D721Med (cell line): ENCODE results near the gene MRPL55.

Experiments
- DNase-seq: peaks from one replicate; pipeline ENCODE4 v3.0.0; 2011; ENCODE audit warnings: low spot score; ENCODE audit not compliant: insufficient read length
- FAIRE-seq: peaks from 2 replicates; lab custom pipeline; 2011; peaks lifted over from hg19 to GRCh38; lab: Jason Lieb, UNC
- TF ChIP-seq, protein P1 (sequence below): IDR thresholded peaks from 2 replicates; pipeline ENCODE4 v1.5.1; 2012; ENCODE audit warnings: mild to moderate bottlenecking, control low read depth; ENCODE audit not compliant: insufficient read depth; ENCODE audit errors: missing control alignments

MRPL55 gene

DNA sequence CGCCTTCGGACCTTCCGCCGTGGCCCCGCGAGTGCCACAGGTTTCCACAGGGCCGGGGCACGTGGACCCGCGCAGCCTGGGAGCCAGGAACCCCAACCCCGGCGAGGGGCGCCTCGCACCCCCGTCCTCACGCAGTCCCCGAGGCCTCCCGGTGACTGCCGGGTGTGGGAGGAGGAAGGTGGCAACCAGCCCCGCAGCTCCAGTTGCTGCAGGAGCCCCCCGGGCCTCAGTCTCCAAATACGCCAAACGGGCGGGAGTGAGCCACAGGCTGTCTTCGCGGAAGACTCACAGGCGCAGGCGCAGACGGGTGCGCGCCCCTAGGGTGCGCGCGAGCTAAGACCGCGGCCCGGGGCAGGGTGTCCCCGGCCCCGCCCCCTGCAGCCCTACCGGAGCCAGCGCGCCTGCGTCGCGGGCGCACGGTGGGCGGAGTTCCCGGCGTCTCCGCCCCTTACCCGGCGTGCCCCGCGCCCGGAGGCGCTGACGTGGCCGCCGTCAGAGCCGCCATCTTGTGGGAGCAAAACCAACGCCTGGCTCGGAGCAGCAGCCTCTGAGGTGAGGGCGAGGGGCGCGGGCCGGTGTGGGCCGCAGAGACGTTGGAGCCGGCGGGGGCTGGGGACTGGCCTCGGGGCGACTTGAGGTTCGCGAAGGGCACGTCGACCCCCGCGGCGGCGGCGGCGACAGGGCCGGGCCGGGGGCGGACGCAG is 26.7 kb downstream of the MRPL55 start, which contains the start of gene ARF1:
Gene ARF1 (plus strand): TSS at position 495 of the 704 bp plus-strand sequence. CDS start 14,407 bp downstream, outside the sequence.
- DNase-seq, result peak; percentile 100

DNA sequence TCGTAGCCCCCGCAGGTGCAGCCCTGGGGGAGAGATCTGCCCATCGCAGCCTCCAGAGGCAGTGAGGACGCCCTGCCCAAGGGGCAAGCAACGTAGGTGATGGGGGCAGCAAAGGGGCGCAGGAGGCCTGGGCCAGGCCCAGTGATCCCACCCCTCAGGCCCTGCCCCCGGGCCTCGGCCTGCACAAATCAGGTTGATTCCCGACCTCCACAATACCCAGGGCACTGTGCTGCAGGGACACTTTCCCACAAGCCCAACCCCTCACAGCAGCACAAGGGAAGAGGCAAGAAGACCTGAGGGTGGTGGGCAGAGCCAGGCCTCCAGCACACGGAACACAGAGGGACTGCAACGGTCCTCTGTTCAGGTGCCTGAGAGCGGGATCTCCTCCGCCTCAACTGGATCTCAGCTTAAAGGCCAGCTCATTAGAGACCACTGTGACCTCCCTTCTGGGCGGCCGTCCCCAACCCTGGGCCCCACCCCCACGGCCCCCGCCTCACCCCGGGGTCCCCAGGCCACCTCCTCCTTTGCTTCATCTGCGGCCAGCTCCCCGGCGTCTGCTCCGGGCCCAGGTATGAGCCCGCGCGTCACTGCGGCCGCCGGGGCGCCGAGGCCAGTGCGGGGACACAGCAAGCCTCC is 27.4 kb downstream of the MRPL55 start:
- FAIRE-seq (no peak), DNase-seq (no peak)
- TF ChIP-seq, protein P1, sequence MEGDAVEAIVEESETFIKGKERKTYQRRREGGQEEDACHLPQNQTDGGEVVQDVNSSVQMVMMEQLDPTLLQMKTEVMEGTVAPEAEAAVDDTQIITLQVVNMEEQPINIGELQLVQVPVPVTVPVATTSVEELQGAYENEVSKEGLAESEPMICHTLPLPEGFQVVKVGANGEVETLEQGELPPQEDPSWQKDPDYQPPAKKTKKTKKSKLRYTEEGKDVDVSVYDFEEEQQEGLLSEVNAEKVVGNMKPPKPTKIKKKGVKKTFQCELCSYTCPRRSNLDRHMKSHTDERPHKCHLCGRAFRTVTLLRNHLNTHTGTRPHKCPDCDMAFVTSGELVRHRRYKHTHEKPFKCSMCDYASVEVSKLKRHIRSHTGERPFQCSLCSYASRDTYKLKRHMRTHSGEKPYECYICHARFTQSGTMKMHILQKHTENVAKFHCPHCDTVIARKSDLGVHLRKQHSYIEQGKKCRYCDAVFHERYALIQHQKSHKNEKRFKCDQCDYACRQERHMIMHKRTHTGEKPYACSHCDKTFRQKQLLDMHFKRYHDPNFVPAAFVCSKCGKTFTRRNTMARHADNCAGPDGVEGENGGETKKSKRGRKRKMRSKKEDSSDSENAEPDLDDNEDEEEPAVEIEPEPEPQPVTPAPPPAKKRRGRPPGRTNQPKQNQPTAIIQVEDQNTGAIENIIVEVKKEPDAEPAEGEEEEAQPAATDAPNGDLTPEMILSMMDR, result no peak

More for the DNA sequence above, 26.7 kb downstream of the MRPL55 start, which contains the start of gene ARF1:
- FAIRE-seq, result no peak
- TF ChIP-seq, protein P1, result no peak

DNA sequence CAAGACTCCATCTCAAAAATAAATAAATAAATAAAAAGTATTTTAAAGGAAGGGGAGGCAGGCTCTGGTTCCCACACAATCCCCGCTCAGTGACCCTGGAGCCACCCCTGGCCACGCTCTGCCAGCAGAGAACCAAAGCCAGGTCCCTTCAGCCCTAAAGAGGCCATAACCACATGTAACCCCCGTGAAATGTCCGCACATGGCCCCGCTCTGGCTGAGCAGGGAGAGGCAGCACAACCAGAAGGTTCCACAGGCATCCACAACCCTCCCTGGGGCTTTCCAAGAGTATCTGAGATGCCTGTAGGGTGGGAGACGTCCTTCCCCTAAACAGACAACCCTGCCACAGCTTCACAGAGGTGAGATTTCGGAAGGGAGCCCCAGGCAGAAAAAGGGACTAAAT is 28.0 kb downstream of the MRPL55 start:
- no peak for FAIRE-seq
- TF ChIP-seq, protein P1, result no peak
- no peak for DNase-seq

DNA sequence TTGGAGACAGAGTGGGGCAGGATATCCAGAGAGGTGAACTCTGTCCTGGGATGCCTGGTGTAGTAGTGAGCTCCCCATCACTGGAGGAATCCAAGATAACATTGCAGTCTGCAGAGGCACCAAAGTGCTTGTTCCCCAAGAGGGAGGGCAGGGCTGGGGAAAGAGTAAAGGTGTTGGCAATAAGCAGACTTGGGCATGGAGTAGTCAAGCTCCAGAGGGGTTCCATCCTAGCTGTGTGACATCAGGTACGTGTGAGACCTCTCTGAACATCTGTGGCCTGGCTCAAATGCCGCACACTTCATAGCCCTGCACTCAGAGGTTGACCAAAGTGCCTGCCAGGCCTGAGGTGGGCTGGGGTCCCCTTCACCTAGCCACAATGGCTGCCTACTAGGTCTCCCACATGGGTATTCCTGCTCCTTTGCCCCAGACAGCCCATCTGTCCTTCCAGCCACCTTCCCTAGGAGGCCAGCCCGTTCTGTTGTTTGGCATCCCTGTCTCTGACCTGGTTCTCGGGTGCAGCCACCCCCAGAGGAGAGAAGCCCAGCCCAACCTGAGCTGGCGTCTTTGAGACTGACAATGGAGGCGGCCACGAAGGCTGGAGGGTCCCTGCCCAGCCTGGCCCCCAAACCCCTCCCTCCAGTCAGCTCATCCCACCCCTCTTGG is 29.4 kb downstream of the MRPL55 start:
- FAIRE-seq (no peak), DNase-seq (no peak)
- TF ChIP-seq, protein P1, result no peak

DNA sequence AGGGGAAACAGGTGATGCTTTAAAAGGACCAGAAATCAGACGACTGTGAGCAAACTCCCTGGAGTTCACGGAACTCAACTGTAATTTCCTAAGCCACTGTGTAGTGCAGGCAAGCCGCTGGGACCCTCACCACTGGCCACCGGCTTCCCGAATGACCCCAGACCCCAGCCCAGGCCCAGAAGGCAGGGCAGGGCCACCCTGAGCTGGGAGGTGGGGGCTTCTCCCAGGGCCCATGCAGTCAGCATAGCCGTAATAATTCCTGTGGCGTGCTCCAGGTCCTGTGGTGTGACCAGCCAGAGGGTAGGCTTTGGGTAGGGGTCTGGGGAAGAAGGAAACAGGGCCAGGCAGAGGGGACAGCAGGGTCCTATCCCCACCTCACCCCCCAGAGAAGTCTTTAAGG is 30.1 kb downstream of the MRPL55 start:
- FAIRE-seq (no peak), DNase-seq (no peak)
- TF ChIP-seq, protein P1, result no peak

DNA sequence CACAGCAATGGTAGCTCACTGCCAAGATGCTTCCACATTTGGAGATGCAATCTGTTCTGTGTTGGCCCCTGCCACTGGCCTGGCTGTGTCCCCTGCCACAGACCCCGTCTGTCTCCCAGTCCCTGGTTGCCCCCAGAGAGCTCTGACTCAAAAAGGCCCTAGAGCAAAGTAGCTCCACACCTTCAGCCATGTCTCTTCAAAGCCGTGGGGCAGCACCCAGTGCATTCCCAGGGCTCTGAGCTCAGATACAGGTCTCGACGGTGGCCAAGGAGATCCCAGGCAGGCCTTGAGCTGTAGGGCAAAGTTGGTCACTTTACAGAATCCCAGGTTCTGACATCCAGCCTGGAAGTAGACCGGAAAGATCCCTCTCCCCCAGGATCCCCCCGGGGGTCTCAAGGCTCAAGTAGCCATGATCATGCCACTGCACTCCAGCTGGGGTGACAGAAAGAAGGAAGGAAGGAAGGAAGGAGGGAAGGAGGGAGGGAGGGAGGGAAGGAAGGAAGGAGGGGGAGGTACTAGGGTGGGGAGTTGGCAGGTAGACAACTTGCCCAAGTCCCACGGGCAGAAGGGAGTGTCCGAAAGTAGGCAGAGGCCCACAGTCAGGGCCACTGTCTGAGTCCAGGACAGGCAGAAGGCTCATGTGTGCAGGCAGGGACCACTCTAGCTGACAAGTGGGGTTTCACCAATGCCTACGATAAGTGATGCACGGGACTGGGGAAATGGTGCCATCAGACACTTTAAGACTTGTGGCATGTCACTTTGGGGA is 31.4 kb downstream of the MRPL55 start:
- DNase-seq (no peak), FAIRE-seq (no peak)
- TF ChIP-seq, protein P1, result no peak
